Caco-2 (cell line): ENCODE measurements around the gene PIM1. TPM values are rescaled to one million over a fixed set of nuclear protein-coding genes. Genes with fewer than 3 reads are reported as not detected.
"Not testable (repeated sequence)": the region's sequence is repeated elsewhere in the genome, so short reads cannot be mapped to it uniquely, and the experiment has no call there.

Experiments used
- BruUV-seq: library from RNA; stranded (reverse); fragments of 400-500 nt; replicated peaks from 2 replicates; lab custom pipeline; 2021; lab: Mats Ljungman, UMichigan
- CTCF ChIA-PET: fragments of 300-600 bp; sonication (Branson Sonifier 250); formaldehyde crosslinking; loops from one replicate; lab custom pipeline; 2022; ENCODE audit warnings: antibody characterized with exemption; lab: Charles Lee
- POLR2A ChIA-PET: fragments of 300-600 bp; sonication (Branson Sonifier 250); formaldehyde crosslinking; loops from one replicate; lab custom pipeline; 2022; ENCODE audit warnings: antibody characterized with exemption; lab: Charles Lee
- DNase-seq, 2 experiments: peaks; one replicate each; pipeline versions ENCODE4 v3.0.0 to v3.0.0-alpha.2; 2020 to 2022
- H3K27me3 ChIP-seq: replicated peaks from 2 replicates; pipeline ENCODE4 v1.6.0; 2011; ENCODE audit warnings: low read length; ENCODE audit not compliant: control insufficient read depth, insufficient read depth
- H3K36me3 ChIP-seq: 2 replicates; pipeline ENCODE4 v1.5.1; 2011; ENCODE audit warnings: low read length; ENCODE audit not compliant: control insufficient read depth, insufficient read depth
- H3K4me1 ChIP-seq: fragments of 250-450 bp; sonication (Bioruptor Pico); 2 replicates; pipeline ENCODE4 v1.5.1; 2020; ENCODE audit warnings: mild to moderate bottlenecking
- H3K4me3 ChIP-seq: 2 replicates; pipeline ENCODE4 v1.5.1; 2011; ENCODE audit warnings: low read depth, mild to moderate bottlenecking, control low read depth, low read length
- H3K9me3 ChIP-seq: fragments of 250-450 bp; sonication (Bioruptor Pico); 2 replicates; pipeline ENCODE4 v1.5.1; 2020; ENCODE audit warnings: mild to moderate bottlenecking, moderate library complexity
- H3K27ac Mint-ChIP-seq: one replicate; pipeline ENCODE4 v1.8.0; 2022; ENCODE audit warnings: mixed read lengths; ENCODE audit not compliant: unreplicated experiment
- H3K27me3 Mint-ChIP-seq: one replicate; pipeline ENCODE4 v1.8.0; 2022; ENCODE audit warnings: mixed read lengths; ENCODE audit not compliant: insufficient read depth, unreplicated experiment
- H3K36me3 Mint-ChIP-seq: one replicate; pipeline ENCODE4 v1.8.0; 2022; ENCODE audit warnings: mild to moderate bottlenecking, mixed read lengths; ENCODE audit not compliant: insufficient read depth, unreplicated experiment
- H3K4me1 Mint-ChIP-seq: one replicate; pipeline ENCODE4 v1.8.0; 2022; ENCODE audit warnings: low read depth, mixed read lengths; ENCODE audit not compliant: unreplicated experiment
- H3K4me3 Mint-ChIP-seq: one replicate; pipeline ENCODE4 v1.8.0; 2022; ENCODE audit warnings: mild to moderate bottlenecking, moderate library complexity, mixed read lengths; ENCODE audit not compliant: unreplicated experiment
- H3K9me3 Mint-ChIP-seq: one replicate; pipeline ENCODE4 v1.8.0; 2022; ENCODE audit warnings: mixed read lengths; ENCODE audit not compliant: unreplicated experiment
- intact Hi-C: fragments of 100-400 bp; cut with micrococcal nuclease; formaldehyde crosslinking; loops from one replicate; pipeline ENCODE4 v1.10.0; 2022; ENCODE audit not compliant: unreplicated experiment
- total RNA-seq: library from RNA; stranded (reverse); gene quantifications from 2 replicates; pipeline ENCODE4 v1.2.3, GENCODE V29; 2022
- TF ChIP-seq, protein P1 (sequence below), 2 experiments: fragments of 200-600 bp in 1 of 2; IDR thresholded peaks; 1 replicate in 1 of 2; 2 replicates in 1 of 2; pipeline versions ENCODE4 v1.5.1 to v1.8.0; 2011 to 2022; ENCODE audit warnings: antibody characterized with exemption in 1 of 2, control low read depth in 1 of 2, inconsistent platforms in 1 of 2, low read depth in 1 of 2, low read length in 1 of 2, mild to moderate bottlenecking in 1 of 2, moderate library complexity in 1 of 2; ENCODE audit not compliant: insufficient read depth in 1 of 2, severe bottlenecking in 1 of 2, unreplicated experiment in 1 of 2

Gene PIM1
- total RNA-seq, 1 experiment from 2014 or later: 48.3 TPM

DNA sequence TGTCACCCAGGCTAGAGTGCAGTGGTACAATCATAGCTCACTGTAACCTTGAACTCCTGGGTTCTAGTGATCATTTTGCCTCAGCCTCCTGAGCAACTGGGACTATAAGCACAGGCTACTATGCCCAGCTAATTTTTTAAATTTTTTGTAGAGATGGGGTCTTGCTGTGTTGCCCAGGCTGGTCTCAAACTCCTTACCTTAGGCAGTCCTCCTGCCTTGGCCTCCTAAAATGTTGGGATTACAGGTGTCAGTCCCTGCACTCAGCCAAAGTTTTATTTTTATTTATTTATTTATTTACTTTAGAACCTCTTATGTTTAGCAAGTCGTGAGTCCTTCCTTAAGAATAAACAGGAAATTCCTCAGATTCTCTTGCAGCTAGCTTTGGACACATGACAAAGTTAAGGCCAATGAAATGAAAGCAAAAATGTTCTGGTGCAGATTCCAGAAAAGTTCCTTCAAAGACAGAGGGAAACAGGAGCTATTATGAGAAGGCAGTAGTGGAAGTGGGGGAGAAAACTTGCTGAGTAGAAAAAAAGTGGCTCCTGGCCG, 19.1 kb downstream of the PIM1 start:
- H3K9me3 Mint-ChIP-seq: no peaks in the 10 kb centered on the region
- no TSS peak for BruUV-seq
- intact Hi-C loops: no loop called here
- H3K4me1 ChIP-seq: peaks cover 4% of the 10 kb centered on the region; the same call in 1 of the 2 replicates
- H3K27me3 Mint-ChIP-seq: no peaks in the 10 kb centered on the region
- no peaks in the 10 kb centered on the region for H3K9me3 ChIP-seq
- H3K4me3 Mint-ChIP-seq: no peak overlapping the region
- H3K4me3 ChIP-seq: no peak overlapping the region
- H3K36me3 ChIP-seq: no peaks in the 10 kb centered on the region
- no peak overlapping the region for H3K27ac Mint-ChIP-seq
- no peak for DNase-seq
- CTCF ChIA-PET: interaction anchor here (1.0 kb wide), 1 partner anchor 21 kb away, joined by 7 read pairs; no protein-coding TSS in a partner anchor
- H3K4me1 Mint-ChIP-seq: peaks cover 7% of the 10 kb centered on the region
- POLR2A ChIA-PET: interaction anchor here (0.6 kb wide), 2 partner anchors 102 to 161 kb away, joined by 3 to 4 read pairs; no protein-coding TSS in a partner anchor
- TF ChIP-seq, protein P1, sequence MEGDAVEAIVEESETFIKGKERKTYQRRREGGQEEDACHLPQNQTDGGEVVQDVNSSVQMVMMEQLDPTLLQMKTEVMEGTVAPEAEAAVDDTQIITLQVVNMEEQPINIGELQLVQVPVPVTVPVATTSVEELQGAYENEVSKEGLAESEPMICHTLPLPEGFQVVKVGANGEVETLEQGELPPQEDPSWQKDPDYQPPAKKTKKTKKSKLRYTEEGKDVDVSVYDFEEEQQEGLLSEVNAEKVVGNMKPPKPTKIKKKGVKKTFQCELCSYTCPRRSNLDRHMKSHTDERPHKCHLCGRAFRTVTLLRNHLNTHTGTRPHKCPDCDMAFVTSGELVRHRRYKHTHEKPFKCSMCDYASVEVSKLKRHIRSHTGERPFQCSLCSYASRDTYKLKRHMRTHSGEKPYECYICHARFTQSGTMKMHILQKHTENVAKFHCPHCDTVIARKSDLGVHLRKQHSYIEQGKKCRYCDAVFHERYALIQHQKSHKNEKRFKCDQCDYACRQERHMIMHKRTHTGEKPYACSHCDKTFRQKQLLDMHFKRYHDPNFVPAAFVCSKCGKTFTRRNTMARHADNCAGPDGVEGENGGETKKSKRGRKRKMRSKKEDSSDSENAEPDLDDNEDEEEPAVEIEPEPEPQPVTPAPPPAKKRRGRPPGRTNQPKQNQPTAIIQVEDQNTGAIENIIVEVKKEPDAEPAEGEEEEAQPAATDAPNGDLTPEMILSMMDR (IDR thresholded peaks at IDR 0.05; ENCODE audit: insufficient read depth in 1 of 2, low read depth in 1 of 2, low read length in 1 of 2, severe bottlenecking in 1 of 2, unreplicated experiment in 1 of 2): no peak
- no peaks in the 10 kb centered on the region for H3K36me3 Mint-ChIP-seq
- no peaks in the 10 kb centered on the region for H3K27me3 ChIP-seq

DNA sequence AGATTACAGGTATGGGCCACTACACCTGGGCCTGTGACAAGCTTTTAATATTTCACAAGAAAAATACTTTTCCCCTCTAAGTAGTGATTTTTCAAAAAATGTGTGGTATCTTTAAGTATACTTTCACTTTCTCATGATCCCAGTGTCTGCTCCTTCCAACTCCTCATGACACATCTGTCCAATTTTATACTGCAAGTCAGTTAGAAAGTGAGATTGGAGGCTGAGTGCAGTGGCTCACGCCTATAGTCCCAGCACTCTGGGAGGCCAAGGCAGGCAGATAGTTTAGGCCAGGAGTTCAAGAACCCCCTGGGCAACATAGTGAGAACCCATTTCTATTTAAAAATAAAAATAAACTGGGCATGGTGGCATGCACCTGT, 20.2 kb downstream of the PIM1 start:
- BruUV-seq: no TSS peak

DNA sequence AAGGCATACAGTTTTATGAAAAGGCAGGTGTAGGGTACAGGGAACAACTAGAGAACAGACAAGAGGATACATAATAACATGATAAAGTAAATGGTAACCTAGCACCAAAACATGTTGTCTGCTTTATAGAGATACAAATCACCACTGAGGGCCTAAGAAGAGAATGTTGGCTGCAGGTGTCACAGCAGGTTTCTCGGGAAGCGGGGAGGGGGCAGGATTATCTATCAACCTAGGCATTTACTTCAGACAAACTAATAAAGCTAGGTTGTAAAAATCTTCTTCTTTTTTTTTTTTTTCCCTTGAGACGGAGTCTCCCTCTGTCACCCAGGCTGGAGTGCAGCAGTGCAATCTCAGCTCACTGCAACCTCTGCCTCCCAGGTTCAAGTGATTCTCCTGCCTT, 22.7 kb downstream of the PIM1 start:
- no peak overlapping the region for H3K4me3 Mint-ChIP-seq
- TF ChIP-seq, protein P1 (IDR thresholded peaks at IDR 0.05; ENCODE audit: insufficient read depth in 1 of 2, low read depth in 1 of 2, low read length in 1 of 2, severe bottlenecking in 1 of 2, unreplicated experiment in 1 of 2): no peak
- no peaks in the 10 kb centered on the region for H3K36me3 Mint-ChIP-seq
- H3K4me1 Mint-ChIP-seq: peaks cover 7% of the 10 kb centered on the region
- no peaks in the 10 kb centered on the region for H3K9me3 Mint-ChIP-seq
- no peaks in the 10 kb centered on the region for H3K27me3 Mint-ChIP-seq
- no peak overlapping the region for H3K27ac Mint-ChIP-seq
- Histone ChIP-seq H3K27me3 (no peaks in the 10 kb centered on the region), H3K36me3 (no peaks in the 10 kb centered on the region), H3K4me1 (peaks cover 4% of the 10 kb centered on the region; the same call in 1 of the 2 replicates), H3K4me3 (no peak overlapping the region), H3K9me3 (no peaks in the 10 kb centered on the region)
- CTCF ChIA-PET: interaction anchor here (0.7 kb wide), 2 partner anchors 92 to 170 kb away, joined by 3 to 4 read pairs; no protein-coding TSS in a partner anchor
- POLR2A ChIA-PET: no interaction called here
- intact Hi-C loops: no loop called here
- BruUV-seq: no TSS peak
- peak; percentile 46 to 47 for DNase-seq

More for the DNA sequence above, 20.2 kb downstream of the PIM1 start:
- DNase-seq: no peak
- Mint-ChIP-seq H3K4me3 (no peak overlapping the region), H3K27ac (no peak overlapping the region), H3K27me3 (no peaks in the 10 kb centered on the region), H3K4me1 (peaks cover 7% of the 10 kb centered on the region), H3K36me3 (no peaks in the 10 kb centered on the region), H3K9me3 (no peaks in the 10 kb centered on the region)
- no peaks in the 10 kb centered on the region for H3K9me3 ChIP-seq
- peaks cover 4% of the 10 kb centered on the region; the same call in 1 of the 2 replicates for H3K4me1 ChIP-seq
- ChIA-PET CTCF (interaction anchor here (0.6 to 1.0 kb wide), 3 partner anchors 15 to 430 kb away, joined by 3 to 7 read pairs (median 4); no protein-coding TSS in a partner anchor), POLR2A (no interaction called here)
- H3K36me3 ChIP-seq: no peaks in the 10 kb centered on the region
- TF ChIP-seq, protein P1 (IDR thresholded peaks at IDR 0.05; ENCODE audit: insufficient read depth in 1 of 2, low read depth in 1 of 2, low read length in 1 of 2, severe bottlenecking in 1 of 2, unreplicated experiment in 1 of 2): no peak
- intact Hi-C loops: no loop called here
- no peak overlapping the region for H3K4me3 ChIP-seq
- H3K27me3 ChIP-seq: no peaks in the 10 kb centered on the region

DNA sequence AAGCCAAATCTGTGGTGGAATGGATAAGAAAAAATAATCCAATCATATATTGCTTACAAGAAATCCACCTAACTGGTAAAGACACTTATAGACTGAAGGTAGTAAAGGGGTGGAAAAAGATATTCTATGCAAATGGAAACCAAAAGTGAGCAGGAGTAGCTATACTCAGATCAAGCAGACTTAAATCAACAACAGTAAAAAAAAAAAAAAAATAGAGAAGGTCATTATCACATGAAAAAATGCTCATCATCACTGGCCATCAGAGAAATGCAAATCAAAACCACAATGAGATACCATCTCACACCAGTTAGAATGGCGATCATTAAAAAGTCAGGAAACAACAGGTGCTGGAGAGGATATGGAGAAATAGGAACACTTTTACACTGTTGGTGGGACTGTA, 24.9 kb downstream of the PIM1 start:
- H3K4me3 Mint-ChIP-seq, intact Hi-C loops: not testable (repeated sequence)

DNA sequence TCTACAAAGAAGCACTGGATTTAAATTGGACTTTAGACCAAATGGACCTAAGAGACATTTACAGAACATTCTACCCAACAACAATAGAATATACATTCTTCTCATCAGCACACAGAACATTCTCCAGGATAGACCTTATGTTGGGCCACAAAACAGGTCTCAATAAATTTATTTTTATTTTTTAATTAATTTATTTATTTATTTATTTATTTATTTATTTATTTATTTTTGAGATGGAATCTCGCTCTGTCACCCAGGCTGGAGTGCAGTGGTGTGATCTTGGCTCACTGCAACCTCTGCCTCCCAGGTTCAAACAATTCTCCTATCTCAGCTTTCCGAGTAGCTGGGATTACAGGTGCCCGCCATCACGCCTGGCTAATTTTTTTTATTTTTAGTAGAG, 26.5 kb downstream of the PIM1 start:
- BruUV-seq, H3K27me3 ChIP-seq, H3K4me3 Mint-ChIP-seq, H3K4me1 ChIP-seq, CTCF ChIA-PET, intact Hi-C loops, H3K27ac Mint-ChIP-seq, H3K27me3 Mint-ChIP-seq, DNase-seq, H3K36me3 Mint-ChIP-seq, H3K9me3 Mint-ChIP-seq, H3K4me3 ChIP-seq, H3K9me3 ChIP-seq, H3K36me3 ChIP-seq, POLR2A ChIA-PET, H3K4me1 Mint-ChIP-seq: not testable (repeated sequence)

More for the DNA sequence above, 24.9 kb downstream of the PIM1 start:
- H3K27ac Mint-ChIP-seq, BruUV-seq, POLR2A ChIA-PET, H3K9me3 Mint-ChIP-seq, H3K36me3 ChIP-seq, H3K36me3 Mint-ChIP-seq, H3K4me3 ChIP-seq, DNase-seq, H3K4me1 ChIP-seq, H3K4me1 Mint-ChIP-seq, H3K27me3 ChIP-seq, H3K9me3 ChIP-seq, H3K27me3 Mint-ChIP-seq: not testable (repeated sequence)
- CTCF ChIA-PET: interaction anchor here (1.3 to 2.5 kb wide), 2 partner anchors 15 to 177 kb away, joined by 8 to 10 read pairs; no protein-coding TSS in a partner anchor
